GM20000 (cell line): ENCODE results near the gene CAPN8.
A peak's percentile ranks its signal among the peaks of the same experiment; 100 is the strongest.

ENCODE experiments used
- DNase-seq: peaks from one replicate; pipeline ENCODE4 v3.0.0; 2012; ENCODE audit warnings: low spot score
- CTCF ChIP-seq: IDR thresholded peaks from 2 replicates; pipeline ENCODE4 v1.5.1; 2012; ENCODE audit warnings: mild to moderate bottlenecking, control low read depth; ENCODE audit errors: extremely low read depth, missing control alignments

CAPN8 gene

GRCh38 chr1:223711747-223712193, 46.3 kb upstream of the CAPN8 start:
- DNase-seq: no peak
- no peak for TF ChIP-seq CTCF

GRCh38 chr1:223711173-223711572, 45.7 kb upstream of the CAPN8 start:
- no peak for TF ChIP-seq CTCF
- DNase-seq: no peak

GRCh38 chr1:223710179-223711133, 45.0 kb upstream of the CAPN8 start:
- no peak for DNase-seq
- TF ChIP-seq CTCF: no peak

- TF ChIP-seq CTCF: no peak
- peak; percentile 3 for DNase-seq
Observed at GRCh38 chr1:223709598-223709997, 44.1 kb upstream of the CAPN8 start.

- no peak for TF ChIP-seq CTCF
- DNase-seq: no peak
Observed at GRCh38 chr1:223708651-223709268, 43.3 kb upstream of the CAPN8 start.

GRCh38 chr1:223708001-223708359, 42.5 kb upstream of the CAPN8 start:
- no peak for DNase-seq
- TF ChIP-seq CTCF: no peak
